Central memory CD8-positive, alpha-beta T cell (primary cell): Measurements from ENCODE around the gene PRLH.
A peak's percentile ranks its signal among the peaks of the same experiment; 100 is the strongest.

Source experiments
- ATAC-seq: fragments of 150-1000 bp; cut with Tn5 transposase; replicated peaks from 2 replicates; pipeline ENCODE4 v1.10.0; 2022; ENCODE audit warnings: mild to moderate bottlenecking, moderate FRiP score, moderate number of reproducible peaks; ENCODE audit not compliant: poor library complexity, severe bottlenecking; ENCODE audit errors: extremely low read depth
- DNase-seq, 2 donors: peaks; one replicate each; pipeline ENCODE4 v3.0.0; 2021; ENCODE audit warnings: low spot score in 2 of 2
- H3K27ac Mint-ChIP-seq: one replicate; pipeline ENCODE4 v1.8.0; 2022; ENCODE audit warnings: low read depth, mild to moderate bottlenecking, moderate library complexity, mixed read lengths
- H3K27me3 Mint-ChIP-seq: one replicate; pipeline ENCODE4 v1.8.0; 2022; ENCODE audit warnings: mixed read lengths
- H3K36me3 Mint-ChIP-seq: one replicate; pipeline ENCODE4 v1.8.0; 2022; ENCODE audit warnings: mild to moderate bottlenecking, moderate library complexity, mixed read lengths; ENCODE audit not compliant: insufficient read depth
- H3K4me1 Mint-ChIP-seq: one replicate; pipeline ENCODE4 v1.8.0; 2022; ENCODE audit warnings: mixed read lengths
- H3K4me3 Mint-ChIP-seq: one replicate; pipeline ENCODE4 v1.8.0; 2022; ENCODE audit warnings: mild to moderate bottlenecking, moderate library complexity, mixed read lengths
- H3K9me3 Mint-ChIP-seq: one replicate; pipeline ENCODE4 v1.8.0; 2022; ENCODE audit warnings: mixed read lengths

The PRLH gene

GRCh38 chr2:237572021-237572741 is 5.8 kb downstream of the PRLH start:
- H3K9me3 Mint-ChIP-seq = no peaks in the 10 kb centered on the region
- H3K4me1 Mint-ChIP-seq = peaks cover 5% of the 10 kb centered on the region
- H3K36me3 Mint-ChIP-seq = no peaks in the 10 kb centered on the region
- ATAC-seq (peak; percentile 88), DNase-seq (peak; percentile 61 to 83)
- no peak overlapping the region for H3K4me3 Mint-ChIP-seq
- H3K27me3 Mint-ChIP-seq = peaks cover 19% of the 10 kb centered on the region
- H3K27ac Mint-ChIP-seq = no peak overlapping the region

DNA sequence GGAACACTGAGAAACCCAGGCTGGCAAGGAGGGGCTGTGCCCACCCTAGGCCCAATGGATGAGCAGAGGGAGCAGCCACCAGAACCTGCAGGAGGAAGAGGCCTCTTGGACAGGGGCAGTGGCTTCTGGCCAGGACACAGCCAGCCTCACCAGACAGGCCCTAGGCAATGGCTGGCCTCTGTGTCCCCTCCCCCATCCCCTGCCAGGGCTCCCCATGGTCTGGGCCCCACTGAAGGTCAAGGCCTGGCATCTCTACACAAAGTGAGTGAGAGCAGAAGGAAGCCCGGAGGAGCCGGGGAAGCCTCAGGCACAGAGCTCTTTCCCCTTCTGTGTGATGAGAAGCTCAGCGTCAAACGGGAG is 6.3 kb downstream of the PRLH start:
- Mint-ChIP-seq H3K9me3 (no peaks in the 10 kb centered on the region), H3K4me3 (no peak overlapping the region), H3K4me1 (peaks cover 5% of the 10 kb centered on the region), H3K27ac (no peak overlapping the region), H3K36me3 (no peaks in the 10 kb centered on the region), H3K27me3 (peaks cover 23% of the 10 kb centered on the region)
- no peak for ATAC-seq
- no peak for DNase-seq

DNA sequence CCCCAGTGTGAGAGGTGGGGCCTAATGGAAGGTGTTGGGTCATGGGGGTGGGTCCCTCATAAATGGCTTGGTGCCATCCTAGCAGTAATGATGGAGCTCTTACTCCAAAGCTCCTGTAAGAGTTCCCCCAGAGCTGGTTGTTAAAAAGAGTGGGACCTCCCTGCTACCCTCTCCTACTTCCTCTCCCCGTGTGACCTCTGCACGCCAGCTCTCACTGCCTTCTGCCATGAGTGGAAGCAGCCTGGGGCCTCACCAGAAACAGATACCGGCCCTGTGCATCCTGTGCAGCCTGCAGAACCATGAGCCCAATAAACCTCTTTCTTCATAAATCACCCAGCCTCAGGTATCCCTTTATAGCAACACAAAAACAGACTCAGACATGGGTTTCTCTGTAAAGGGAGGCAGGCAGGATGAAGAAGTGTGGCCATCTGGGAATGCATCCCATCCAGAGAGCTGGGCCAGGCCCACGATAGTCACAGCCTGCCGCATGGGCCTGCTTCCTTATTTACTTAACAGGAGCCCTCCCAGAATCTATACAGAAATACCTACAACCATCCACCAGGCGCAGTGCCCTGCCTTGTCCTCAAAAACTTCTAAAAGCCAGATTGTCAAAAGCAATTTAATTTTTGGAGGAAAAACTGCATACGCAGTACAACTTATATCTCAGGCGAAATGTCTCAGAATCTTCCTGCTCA is 7.5 kb downstream of the PRLH start:
- DNase-seq = no peak
- Mint-ChIP-seq H3K27me3 (peaks cover 23% of the 10 kb centered on the region), H3K36me3 (no peaks in the 10 kb centered on the region), H3K4me3 (no peak overlapping the region), H3K4me1 (peaks cover 5% of the 10 kb centered on the region), H3K27ac (no peak overlapping the region), H3K9me3 (no peaks in the 10 kb centered on the region)
- ATAC-seq = no peak

GRCh38 chr2:237574467-237574866 is 8.1 kb downstream of the PRLH start:
- Mint-ChIP-seq H3K9me3 (no peaks in the 10 kb centered on the region), H3K4me1 (peaks cover 5% of the 10 kb centered on the region), H3K27me3 (peaks cover 23% of the 10 kb centered on the region), H3K27ac (no peak overlapping the region), H3K36me3 (no peaks in the 10 kb centered on the region), H3K4me3 (no peak overlapping the region)
- no peak for DNase-seq
- ATAC-seq = no peak

- no peak for DNase-seq
- no peak for ATAC-seq
- H3K27me3 Mint-ChIP-seq = peaks cover 23% of the 10 kb centered on the region
These were observed 8.8 kb downstream of the PRLH start for GRCh38 chr2:237574894-237575868.

GRCh38 chr2:237575869-237576862 is 9.8 kb downstream of the PRLH start:
- no peaks in the 10 kb centered on the region for H3K36me3 Mint-ChIP-seq
- no peak for DNase-seq
- H3K27me3 Mint-ChIP-seq = peaks cover 23% of the 10 kb centered on the region
- ATAC-seq = no peak
- H3K9me3 Mint-ChIP-seq = no peaks in the 10 kb centered on the region
- peaks cover 5% of the 10 kb centered on the region for H3K4me1 Mint-ChIP-seq
- H3K4me3 Mint-ChIP-seq = no peak overlapping the region
- no peak overlapping the region for H3K27ac Mint-ChIP-seq

More at GRCh38 chr2:237574894-237575868, 8.8 kb downstream of the PRLH start:
- Mint-ChIP-seq H3K27ac (no peak overlapping the region), H3K4me1 (peaks cover 5% of the 10 kb centered on the region), H3K9me3 (no peaks in the 10 kb centered on the region), H3K36me3 (no peaks in the 10 kb centered on the region), H3K4me3 (no peak overlapping the region)

DNA sequence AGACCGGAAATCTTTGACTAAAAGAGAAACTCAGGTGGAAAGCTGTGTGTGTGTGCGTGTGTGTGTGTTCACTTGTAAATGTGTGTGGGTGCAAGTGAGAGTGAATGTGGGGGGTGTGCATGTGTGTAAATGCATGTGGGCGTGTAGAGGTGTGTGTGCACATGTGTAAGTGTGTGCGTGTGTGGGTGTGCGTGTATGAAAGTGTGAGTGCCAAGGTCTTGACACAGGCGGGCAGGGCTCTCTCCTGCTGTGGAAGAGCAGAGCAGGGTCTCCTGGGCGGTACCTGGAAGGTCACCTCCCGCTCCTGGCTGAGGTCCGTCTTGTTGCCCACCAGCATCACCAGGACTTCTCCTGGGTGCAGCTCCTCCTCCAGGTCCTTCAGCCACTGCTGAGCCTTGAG is 10.6 kb downstream of the PRLH start:
- H3K9me3 Mint-ChIP-seq = no peaks in the 10 kb centered on the region
- no peaks in the 10 kb centered on the region for H3K36me3 Mint-ChIP-seq
- ATAC-seq (no peak), DNase-seq (no peak)
- H3K27me3 Mint-ChIP-seq = peaks cover 23% of the 10 kb centered on the region
- H3K4me1 Mint-ChIP-seq = peaks cover 3% of the 10 kb centered on the region
- H3K27ac Mint-ChIP-seq = no peak overlapping the region
- H3K4me3 Mint-ChIP-seq = no peak overlapping the region

- Mint-ChIP-seq H3K4me1 (no peaks in the 10 kb centered on the region), H3K27ac (no peak overlapping the region), H3K36me3 (no peaks in the 10 kb centered on the region), H3K4me3 (no peak overlapping the region), H3K9me3 (no peaks in the 10 kb centered on the region), H3K27me3 (peaks cover 23% of the 10 kb centered on the region)
- ATAC-seq = no peak
- DNase-seq = no peak
These were observed 11.1 kb downstream of the PRLH start for GRCh38 chr2:237577458-237577857.

GRCh38 chr2:237577956-237578870 is 11.8 kb downstream of the PRLH start:
- Mint-ChIP-seq H3K27ac (no peak overlapping the region), H3K36me3 (no peaks in the 10 kb centered on the region), H3K4me1 (no peaks in the 10 kb centered on the region), H3K4me3 (no peak overlapping the region), H3K9me3 (no peaks in the 10 kb centered on the region), H3K27me3 (peaks cover 23% of the 10 kb centered on the region)
- no peak for ATAC-seq
- DNase-seq = no peak

DNA sequence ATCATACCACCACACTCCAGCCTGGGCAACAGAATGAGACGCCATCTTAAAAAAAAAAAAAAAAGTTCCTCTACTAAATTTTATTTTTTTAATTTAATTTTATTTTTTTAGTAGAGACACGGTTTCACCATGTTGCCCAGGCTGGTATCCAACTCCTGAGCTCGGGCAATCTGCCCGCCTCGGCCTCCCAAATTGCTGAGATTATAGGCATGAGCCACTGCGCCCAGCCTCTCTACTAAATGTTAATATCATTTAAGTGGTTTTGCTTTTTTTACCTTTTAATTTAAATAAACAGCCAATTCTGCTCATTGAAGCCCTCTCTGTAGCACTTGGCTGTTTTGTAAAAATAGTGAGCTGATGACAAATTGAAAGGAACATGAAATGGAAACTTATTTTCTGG is 15.0 kb downstream of the PRLH start:
- no peak for DNase-seq
- no peaks in the 10 kb centered on the region for H3K9me3 Mint-ChIP-seq
- H3K4me3 Mint-ChIP-seq = no peak overlapping the region
- H3K36me3 Mint-ChIP-seq = no peaks in the 10 kb centered on the region
- no peak for ATAC-seq
- H3K27ac Mint-ChIP-seq = no peak overlapping the region
- H3K27me3 Mint-ChIP-seq = peaks cover 20% of the 10 kb centered on the region
- H3K4me1 Mint-ChIP-seq = no peaks in the 10 kb centered on the region
